Ascending aorta (tissue), 2 donors: Measurements from ENCODE around the gene MXI1. TPM values are rescaled to one million over a fixed set of nuclear protein-coding genes. Genes with fewer than 3 reads are reported as not detected.

Source experiments
- DNase-seq, 2 donors: peaks; one replicate each; pipeline ENCODE4 v3.0.0-alpha.2; 2019; ENCODE audit warnings: low spot score in 2 of 2
- H3K27ac ChIP-seq, 2 donors: fragments of 200-600 bp; sonication (generic); one replicate each; pipeline ENCODE4 v1.5.1; 2016 to 2017; ENCODE audit warnings: mild to moderate bottlenecking in 1 of 2
- H3K27me3 ChIP-seq: fragments of 200-600 bp; sonication (generic); one replicate; pipeline ENCODE4 v1.5.1; 2017
- H3K36me3 ChIP-seq, 2 donors: fragments of 200-600 bp; sonication (generic); one replicate each; pipeline ENCODE4 v1.5.1; 2016
- H3K4me1 ChIP-seq, 2 donors: fragments of 200-600 bp; sonication (generic); one replicate each; pipeline ENCODE4 v1.5.1; 2016 to 2017; ENCODE audit warnings: mild to moderate bottlenecking in 1 of 2
- H3K4me3 ChIP-seq, 2 donors: fragments of 200-600 bp; sonication (generic); one replicate each; pipeline ENCODE4 v1.5.1; 2016 to 2017; ENCODE audit warnings: mild to moderate bottlenecking in 1 of 2
- H3K9me3 ChIP-seq, 2 donors: fragments of 200-600 bp; sonication (generic); one replicate each; pipeline ENCODE4 v1.5.1; 2016
- intact Hi-C: fragments of 100-400 bp; cut with DNase I; formaldehyde crosslinking; loops from one replicate; pipeline ENCODE4 v1.15.1; 2023
- total RNA-seq: library from RNA; depleted of rRNA; stranded (reverse); fragments of >200 nt; gene quantifications from one replicate; pipeline ENCODE4 v1.1.0, GENCODE V29; 2016
- TF ChIP-seq, protein P1 (sequence below), 3 experiments: fragments of 200-600 bp in 2 of 3; fragments of 450-650 bp in 1 of 3; sonication (generic) in 2 of 3; IDR thresholded peaks; one replicate each; pipeline ENCODE4 v1.5.1; 2016 to 2019; ENCODE audit warnings: antibody characterized with exemption in 3 of 3, mild to moderate bottlenecking in 1 of 3, moderate library complexity in 1 of 3

Gene MXI1
- total RNA-seq, 1 donor from 2014 or later: 95.0 TPM

DNA sequence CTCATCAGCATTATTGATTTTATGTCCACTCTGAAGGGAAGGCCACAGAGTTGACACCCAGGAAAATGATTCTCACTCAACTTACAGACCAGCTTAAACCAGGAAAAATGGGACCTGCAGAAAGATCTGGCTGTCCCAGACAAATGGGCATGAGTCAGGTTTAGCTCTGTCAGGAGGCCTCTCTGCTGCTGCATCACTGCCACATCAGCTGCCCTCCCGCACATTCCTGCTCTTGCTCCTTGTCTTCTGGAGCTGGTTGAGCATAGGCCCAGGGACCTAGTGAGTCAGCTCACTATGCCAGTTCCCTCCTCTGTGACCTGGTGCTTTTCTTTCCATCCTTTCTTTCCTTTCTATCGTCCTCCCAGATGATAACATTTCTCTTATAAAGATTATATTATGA lies 116.1 kb downstream of the MXI1 start:
- no peak overlapping the region for H3K27ac ChIP-seq
- intact Hi-C loops: no loop called here

DNA sequence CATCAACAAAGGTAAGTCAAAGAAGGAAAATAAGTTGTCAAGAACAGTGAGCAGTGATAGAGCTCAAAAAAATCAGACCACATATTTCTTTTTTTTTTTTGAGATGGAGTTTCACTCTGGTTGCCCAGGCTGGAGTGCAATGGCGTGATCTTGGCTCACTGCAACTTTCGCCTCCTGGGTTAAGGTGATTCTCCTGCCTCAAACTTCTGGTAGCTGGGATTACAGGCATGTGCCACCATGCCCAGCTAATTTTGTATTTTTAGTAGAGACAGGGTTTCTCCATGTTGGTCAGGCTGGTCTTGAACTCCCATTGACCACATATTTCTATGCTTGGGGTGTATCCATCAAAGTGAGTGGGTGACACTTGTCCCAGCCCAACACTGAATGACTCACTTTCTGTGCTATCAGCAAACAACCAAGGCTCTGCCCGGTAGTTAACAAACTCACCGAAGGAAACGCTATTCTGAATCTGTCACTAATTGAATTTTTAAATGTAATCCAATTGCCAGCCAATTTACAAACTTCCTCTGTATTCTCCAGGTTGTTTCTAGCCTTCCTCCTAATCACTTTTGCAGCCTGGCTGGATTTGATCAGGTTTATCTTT lies 116.9 kb downstream of the MXI1 start:
- H3K27me3 ChIP-seq: no peaks in the 10 kb centered on the region

More for the DNA sequence above, 116.1 kb downstream of the MXI1 start:
- no peak for DNase-seq
- Histone ChIP-seq H3K9me3 (peaks cover 0 to 14% of the 10 kb centered on the region in 2 donors), H3K27me3 (no peaks in the 10 kb centered on the region), H3K4me3 (no peak overlapping the region), H3K36me3 (no peaks in the 10 kb centered on the region), H3K4me1 (no peaks in the 10 kb centered on the region)
- TF ChIP-seq, protein P1, sequence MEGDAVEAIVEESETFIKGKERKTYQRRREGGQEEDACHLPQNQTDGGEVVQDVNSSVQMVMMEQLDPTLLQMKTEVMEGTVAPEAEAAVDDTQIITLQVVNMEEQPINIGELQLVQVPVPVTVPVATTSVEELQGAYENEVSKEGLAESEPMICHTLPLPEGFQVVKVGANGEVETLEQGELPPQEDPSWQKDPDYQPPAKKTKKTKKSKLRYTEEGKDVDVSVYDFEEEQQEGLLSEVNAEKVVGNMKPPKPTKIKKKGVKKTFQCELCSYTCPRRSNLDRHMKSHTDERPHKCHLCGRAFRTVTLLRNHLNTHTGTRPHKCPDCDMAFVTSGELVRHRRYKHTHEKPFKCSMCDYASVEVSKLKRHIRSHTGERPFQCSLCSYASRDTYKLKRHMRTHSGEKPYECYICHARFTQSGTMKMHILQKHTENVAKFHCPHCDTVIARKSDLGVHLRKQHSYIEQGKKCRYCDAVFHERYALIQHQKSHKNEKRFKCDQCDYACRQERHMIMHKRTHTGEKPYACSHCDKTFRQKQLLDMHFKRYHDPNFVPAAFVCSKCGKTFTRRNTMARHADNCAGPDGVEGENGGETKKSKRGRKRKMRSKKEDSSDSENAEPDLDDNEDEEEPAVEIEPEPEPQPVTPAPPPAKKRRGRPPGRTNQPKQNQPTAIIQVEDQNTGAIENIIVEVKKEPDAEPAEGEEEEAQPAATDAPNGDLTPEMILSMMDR (IDR thresholded peaks at IDR 0.05): no peak

DNA sequence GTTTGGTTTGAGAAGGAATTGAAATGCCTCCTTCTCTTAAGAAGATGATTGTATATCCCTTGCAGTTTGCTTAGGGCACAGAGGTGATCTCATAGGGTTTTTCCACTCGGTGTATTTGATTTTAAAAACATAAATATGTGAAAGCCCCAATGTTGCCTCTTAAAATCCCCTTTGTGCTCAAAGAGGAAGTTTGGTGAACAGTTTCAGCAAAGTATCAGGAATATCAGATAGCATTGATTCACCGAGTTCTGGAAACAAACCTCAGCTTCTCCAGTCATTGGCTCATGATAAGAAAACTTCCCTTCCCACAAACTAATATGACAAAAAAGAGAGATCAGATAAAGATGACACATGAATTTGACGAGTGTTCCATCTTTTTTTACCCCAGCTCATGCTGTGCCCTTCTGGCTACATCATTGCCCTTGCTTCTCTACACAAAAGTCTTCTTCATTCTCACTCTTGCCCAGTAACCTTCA lies 117.4 kb downstream of the MXI1 start:
- no peaks in the 10 kb centered on the region for H3K4me1 ChIP-seq
- intact Hi-C loops: no loop called here
- TF ChIP-seq, protein P1 (IDR thresholded peaks at IDR 0.05): no peak
- peaks cover 0 to 14% of the 10 kb centered on the region in 2 donors for H3K9me3 ChIP-seq
- H3K4me3 ChIP-seq: no peak overlapping the region
- DNase-seq: no peak
- no peaks in the 10 kb centered on the region for H3K36me3 ChIP-seq
- no peak overlapping the region for H3K27ac ChIP-seq
- no peaks in the 10 kb centered on the region for H3K27me3 ChIP-seq

More for the DNA sequence above, 116.9 kb downstream of the MXI1 start:
- intact Hi-C loops: no loop called here
- no peak for DNase-seq
- Histone ChIP-seq H3K4me1 (no peaks in the 10 kb centered on the region), H3K9me3 (peaks cover 0 to 14% of the 10 kb centered on the region in 2 donors), H3K27ac (no peak overlapping the region), H3K36me3 (no peaks in the 10 kb centered on the region), H3K4me3 (no peak overlapping the region)
- TF ChIP-seq, protein P1 (IDR thresholded peaks at IDR 0.05): no peak

DNA sequence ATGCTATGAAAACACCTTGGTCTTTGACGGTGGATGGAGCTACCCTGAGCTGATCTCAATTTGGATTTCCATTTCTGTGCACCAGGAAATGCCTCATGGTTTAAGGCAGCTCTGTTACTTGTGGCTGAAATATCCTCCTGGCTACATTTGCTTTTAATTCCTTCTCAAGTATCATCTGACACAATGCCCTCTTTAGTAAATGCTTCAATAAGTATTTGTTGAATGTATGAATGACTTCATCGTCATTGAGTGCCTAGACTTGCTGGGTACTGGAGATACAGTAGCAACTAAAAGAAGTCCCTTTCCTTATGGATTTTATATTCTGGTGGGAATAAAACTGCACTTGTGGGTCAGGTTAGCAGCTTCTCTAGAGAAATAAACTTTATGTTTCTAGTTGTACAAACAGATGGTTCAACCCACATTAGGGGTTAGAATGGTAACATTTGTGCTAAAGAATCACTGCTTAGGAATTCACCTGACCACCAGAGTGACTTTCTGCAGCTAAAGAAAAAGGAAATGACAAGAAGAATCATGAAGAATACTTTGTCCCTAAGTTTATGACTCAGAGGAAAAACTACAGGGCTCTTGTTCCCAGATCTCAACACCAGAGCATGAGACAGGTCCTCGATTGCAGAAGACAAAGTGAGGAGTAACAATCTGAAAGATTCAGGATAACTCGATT lies 119.1 kb downstream of the MXI1 start:
- Histone ChIP-seq H3K36me3 (no peaks in the 10 kb centered on the region), H3K4me1 (no peaks in the 10 kb centered on the region), H3K27me3 (no peaks in the 10 kb centered on the region), H3K4me3 (no peak overlapping the region), H3K9me3 (peaks cover 14% of the 10 kb centered on the region in 2 donors), H3K27ac (no peak overlapping the region)
- no peak for DNase-seq
- intact Hi-C loops: no loop called here
- TF ChIP-seq, protein P1 (IDR thresholded peaks at IDR 0.05): no peak

DNA sequence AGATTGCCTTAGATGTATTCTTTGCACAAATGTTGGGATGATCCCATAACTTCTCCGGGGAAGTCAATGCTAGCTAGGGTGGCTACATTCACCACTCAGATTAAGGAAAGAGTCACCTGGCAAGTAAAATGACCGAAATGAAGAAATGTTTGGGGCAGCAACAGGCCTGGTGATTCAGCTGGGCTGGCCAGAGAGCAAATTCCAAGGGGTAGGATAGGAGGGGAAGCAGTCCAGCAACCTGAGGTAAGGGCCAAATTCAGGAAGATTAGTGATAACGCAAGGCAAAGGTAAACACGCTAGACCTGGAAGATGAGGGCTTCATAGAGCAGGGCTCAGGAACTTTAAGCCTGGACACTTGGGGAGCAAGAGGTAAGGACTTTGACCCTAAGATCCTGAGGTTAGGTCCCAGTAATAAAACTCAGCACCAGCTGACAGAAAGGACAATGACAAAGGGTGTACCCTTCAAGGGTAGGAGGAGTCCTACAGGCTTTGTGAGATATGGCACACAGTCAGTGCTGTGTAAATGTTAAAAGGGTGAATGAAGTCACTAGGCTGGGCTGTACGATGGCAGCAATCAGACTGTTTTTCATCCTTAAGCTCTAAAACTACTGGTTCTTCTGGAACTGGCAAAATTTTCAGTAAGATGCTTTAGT lies 120.0 kb downstream of the MXI1 start:
- intact Hi-C loops: no loop called here
- no peak for DNase-seq
- no peaks in the 10 kb centered on the region for H3K4me1 ChIP-seq

More for the DNA sequence above, 120.0 kb downstream of the MXI1 start:
- TF ChIP-seq, protein P1 (IDR thresholded peaks at IDR 0.05): no peak
- H3K9me3 ChIP-seq: peaks cover 8 to 14% of the 10 kb centered on the region in 2 donors
- no peak overlapping the region for H3K27ac ChIP-seq
- no peak overlapping the region for H3K4me3 ChIP-seq
- H3K27me3 ChIP-seq: no peaks in the 10 kb centered on the region
- H3K36me3 ChIP-seq: no peaks in the 10 kb centered on the region
